Spleen (tissue), 7 donors: ENCODE data around the gene CITED1.

ENCODE experiments used
- POLR2A ChIP-seq, 3 donors: fragments of 450-650 bp; IDR thresholded peaks; one replicate each; pipeline ENCODE4 v1.5.1; 2017; ENCODE audit warnings: antibody characterized with exemption in 3 of 3, mild to moderate bottlenecking in 1 of 3
- TF ChIP-seq, protein P1 (sequence below), 11 experiments: fragments of 200-600 bp in 7 of 11; fragments of 450-650 bp in 4 of 11; sonication (generic) in 4 of 11; IDR thresholded peaks in 8 of 11; conservative IDR thresholded peaks in 3 of 11; 1 replicate in 7 of 11; 2 replicates in 4 of 11; pipeline versions ENCODE4 v1.4.0 to v1.8.0; 2016 to 2021; ENCODE audit warnings: antibody characterized with exemption in 11 of 11, inconsistent platforms in 4 of 11, mild to moderate bottlenecking in 1 of 11
- donor health status: DM: no; HTN: no; CAD: no; lungs with moderate emphysema.
- donor health status: DM: no; HTN: no; CAD: no.
- donor health status: DM: no; HTN: no; CAD: no.

DNA sequence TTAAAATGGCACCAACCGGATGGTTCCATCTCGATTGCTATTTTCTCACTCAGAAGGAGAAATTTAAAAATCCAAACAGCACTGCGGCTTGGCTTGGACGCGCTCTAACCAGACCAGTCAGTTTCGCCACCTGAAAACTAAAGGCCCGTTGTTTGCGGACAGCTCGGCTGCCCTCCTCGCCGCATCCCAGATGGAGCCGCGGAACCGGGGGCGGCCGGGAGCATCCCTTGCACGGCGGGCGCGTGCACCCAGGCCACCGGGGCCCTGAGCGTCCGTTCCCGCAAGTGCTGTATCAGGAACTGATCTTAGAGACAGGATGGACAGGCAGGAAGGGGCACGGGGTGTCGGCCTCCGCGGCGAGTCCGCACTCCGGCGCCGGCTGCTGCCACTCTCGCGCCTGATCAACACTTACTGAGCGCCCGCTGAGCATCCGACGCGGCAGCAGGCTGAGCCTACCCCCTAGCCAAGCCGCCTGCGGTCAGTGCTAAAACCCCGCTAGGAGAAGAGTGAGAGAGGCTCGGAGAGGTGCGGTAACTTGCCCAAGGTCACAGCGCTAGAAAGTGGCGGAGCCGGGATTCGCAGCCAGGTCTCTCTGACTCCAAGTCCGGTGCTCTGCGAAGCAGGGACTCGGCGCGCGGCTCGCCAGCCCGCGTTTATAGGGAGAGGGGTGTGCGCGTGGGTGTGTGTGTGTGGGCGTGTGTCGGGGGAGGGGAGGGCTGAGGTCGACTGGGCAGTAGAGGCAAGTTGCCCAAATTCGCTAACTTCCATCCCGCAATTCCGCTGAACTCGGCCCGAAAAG, at the start of gene CITED1:
- TF ChIP-seq, protein P1, sequence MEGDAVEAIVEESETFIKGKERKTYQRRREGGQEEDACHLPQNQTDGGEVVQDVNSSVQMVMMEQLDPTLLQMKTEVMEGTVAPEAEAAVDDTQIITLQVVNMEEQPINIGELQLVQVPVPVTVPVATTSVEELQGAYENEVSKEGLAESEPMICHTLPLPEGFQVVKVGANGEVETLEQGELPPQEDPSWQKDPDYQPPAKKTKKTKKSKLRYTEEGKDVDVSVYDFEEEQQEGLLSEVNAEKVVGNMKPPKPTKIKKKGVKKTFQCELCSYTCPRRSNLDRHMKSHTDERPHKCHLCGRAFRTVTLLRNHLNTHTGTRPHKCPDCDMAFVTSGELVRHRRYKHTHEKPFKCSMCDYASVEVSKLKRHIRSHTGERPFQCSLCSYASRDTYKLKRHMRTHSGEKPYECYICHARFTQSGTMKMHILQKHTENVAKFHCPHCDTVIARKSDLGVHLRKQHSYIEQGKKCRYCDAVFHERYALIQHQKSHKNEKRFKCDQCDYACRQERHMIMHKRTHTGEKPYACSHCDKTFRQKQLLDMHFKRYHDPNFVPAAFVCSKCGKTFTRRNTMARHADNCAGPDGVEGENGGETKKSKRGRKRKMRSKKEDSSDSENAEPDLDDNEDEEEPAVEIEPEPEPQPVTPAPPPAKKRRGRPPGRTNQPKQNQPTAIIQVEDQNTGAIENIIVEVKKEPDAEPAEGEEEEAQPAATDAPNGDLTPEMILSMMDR (IDR thresholded peaks at IDR 0.05 in 8 of 11, conservative IDR thresholded peaks at IDR 0.05 in 3 of 11) = no peak
- no peak for TF ChIP-seq POLR2A (IDR thresholded peaks at IDR 0.05)
